ENCODE data around the gene AKAP6. TPM values are rescaled to one million over a fixed set of nuclear protein-coding genes. Genes with fewer than 3 reads are reported as not detected.

Gene AKAP6
- total RNA-seq, 1 experiment from 2014 or later: 1.1 TPM

DNA sequence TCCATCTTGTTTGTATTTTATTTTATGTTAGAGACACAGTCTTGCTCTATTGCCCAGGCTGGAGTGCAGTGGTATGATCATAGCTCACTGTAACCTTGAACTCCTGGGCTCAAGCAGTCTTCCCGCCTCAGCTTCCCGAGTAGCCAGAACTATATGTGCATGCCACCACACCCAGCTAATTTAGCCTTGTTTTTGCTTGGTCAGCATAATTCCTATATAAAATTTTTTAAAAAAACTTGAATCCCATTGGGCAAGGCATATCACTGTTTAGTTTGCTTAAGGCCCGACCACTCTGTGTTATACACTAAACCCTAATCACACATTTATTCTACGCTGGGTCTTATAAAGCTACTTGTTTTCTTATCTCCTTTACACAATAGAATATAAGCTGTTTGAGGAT is 266.4 kb downstream of the AKAP6 start:
- TF ChIP-seq, protein P1, sequence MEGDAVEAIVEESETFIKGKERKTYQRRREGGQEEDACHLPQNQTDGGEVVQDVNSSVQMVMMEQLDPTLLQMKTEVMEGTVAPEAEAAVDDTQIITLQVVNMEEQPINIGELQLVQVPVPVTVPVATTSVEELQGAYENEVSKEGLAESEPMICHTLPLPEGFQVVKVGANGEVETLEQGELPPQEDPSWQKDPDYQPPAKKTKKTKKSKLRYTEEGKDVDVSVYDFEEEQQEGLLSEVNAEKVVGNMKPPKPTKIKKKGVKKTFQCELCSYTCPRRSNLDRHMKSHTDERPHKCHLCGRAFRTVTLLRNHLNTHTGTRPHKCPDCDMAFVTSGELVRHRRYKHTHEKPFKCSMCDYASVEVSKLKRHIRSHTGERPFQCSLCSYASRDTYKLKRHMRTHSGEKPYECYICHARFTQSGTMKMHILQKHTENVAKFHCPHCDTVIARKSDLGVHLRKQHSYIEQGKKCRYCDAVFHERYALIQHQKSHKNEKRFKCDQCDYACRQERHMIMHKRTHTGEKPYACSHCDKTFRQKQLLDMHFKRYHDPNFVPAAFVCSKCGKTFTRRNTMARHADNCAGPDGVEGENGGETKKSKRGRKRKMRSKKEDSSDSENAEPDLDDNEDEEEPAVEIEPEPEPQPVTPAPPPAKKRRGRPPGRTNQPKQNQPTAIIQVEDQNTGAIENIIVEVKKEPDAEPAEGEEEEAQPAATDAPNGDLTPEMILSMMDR (conservative IDR thresholded peaks at IDR 0.05): no peak
- no CpG with 5 or more reads among the region's 4 CpGs for WGBS (ENCODE audit: extremely low coverage, insufficient read length, low lambda C conversion rate)

More for the DNA sequence above, 266.4 kb downstream of the AKAP6 start:
- Mint-ChIP-seq H3K27me3 (ENCODE audit: low read depth) (no peaks in the 10 kb centered on the region; the same call in 1 of the 2 replicates), H3K27ac (no peak overlapping the region), H3K4me1 (no peaks in the 10 kb centered on the region), H3K4me3 (no peak overlapping the region), H3K36me3 (ENCODE audit: insufficient read depth in 1 of 3, low read depth in 3 of 3) (no peaks in the 10 kb centered on the region), H3K9me3 (no peaks in the 10 kb centered on the region)
- Histone ChIP-seq H3T11ph (ENCODE audit: low read length) (no peak overlapping the region), H3K4me2 (ENCODE audit: insufficient read depth, insufficient read length, low read length) (no peak overlapping the region), H3K4me1 (ENCODE audit: insufficient read depth, low read length) (no peaks in the 10 kb centered on the region), H4K91ac (ENCODE audit: insufficient read length, low read depth, low read length) (no peak overlapping the region), H3K27ac (ENCODE audit: insufficient read length, low read depth, low read length) (no peak overlapping the region), H2BK15ac (ENCODE audit: low read depth, low read length) (no peak overlapping the region), H2BK120ac (ENCODE audit: low read depth, low read length, poor library complexity, severe bottlenecking) (no peak overlapping the region), H3K79me1 (ENCODE audit: insufficient read depth, low read depth, low read length, poor library complexity, severe bottlenecking) (no peaks in the 10 kb centered on the region), H3K9me3 (ENCODE audit: control insufficient read depth, low read depth, low read length) (no peaks in the 10 kb centered on the region), H4K20me1 (ENCODE audit: control insufficient read depth, insufficient read depth, insufficient read length) (no peaks in the 10 kb centered on the region), H3K23ac (ENCODE audit: insufficient read length, low read depth, low read length) (no peak overlapping the region), H4K8ac (replicated peaks; ENCODE audit: insufficient read length, low read depth, low read length) (no peak overlapping the region), H2BK20ac (ENCODE audit: low read depth, low read length, poor library complexity, severe bottlenecking) (no peak overlapping the region), H2AFZ (ENCODE audit: low read length) (no peak overlapping the region), H4K5ac (ENCODE audit: insufficient read length, low read depth, low read length) (no peak overlapping the region), H3K4ac (ENCODE audit: low read depth, low read length) (no peak overlapping the region), H2AK5ac (ENCODE audit: insufficient read length, low read length) (no peak overlapping the region), H3K79me2 (ENCODE audit: insufficient read depth, low read length) (no peaks in the 10 kb centered on the region), H2BK5ac (ENCODE audit: insufficient read length, low read length) (no peak overlapping the region), H3K14ac (ENCODE audit: insufficient read depth, low read length) (no peak overlapping the region), H3K27me3 (ENCODE audit: insufficient read depth, low read length) (no peaks in the 10 kb centered on the region), H3K56ac (ENCODE audit: insufficient read length, low read depth, low read length) (no peak overlapping the region), H3K18ac (ENCODE audit: insufficient read length, low read depth, low read length) (no peak overlapping the region), H3K9ac (ENCODE audit: extremely low read depth, insufficient read length, low read length) (no peak overlapping the region), H3K23me2 (ENCODE audit: insufficient read length, low read depth, low read length, poor library complexity, severe bottlenecking) (no peaks in the 10 kb centered on the region), H2BK12ac (ENCODE audit: insufficient read length, low read depth, low read length) (no peak overlapping the region)
- no peak for DNase-seq

Measured in H9 (cell line).